ENCODE measurements around the gene SGMS1.

DNA sequence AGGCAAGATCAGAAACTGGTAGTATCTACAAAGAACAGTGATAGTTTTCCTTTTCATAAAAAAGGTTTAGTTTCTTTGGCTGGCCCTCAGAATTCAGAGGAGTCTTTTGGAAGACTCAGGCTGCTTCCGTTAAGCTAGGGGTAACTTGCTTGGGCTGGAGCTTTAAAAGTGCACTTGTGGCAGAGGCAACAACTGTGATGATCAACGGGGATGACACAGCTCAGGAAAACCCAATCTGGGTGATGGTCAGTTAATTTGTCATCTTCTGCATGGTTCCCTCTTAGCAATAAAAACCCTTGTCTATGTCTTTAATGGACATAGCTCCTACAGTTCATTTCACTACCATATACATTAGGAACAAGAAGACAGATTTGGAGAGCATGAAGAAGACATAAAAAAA lies 46.7 kb downstream of the SGMS1 start:
- TF ChIP-seq, protein P1, sequence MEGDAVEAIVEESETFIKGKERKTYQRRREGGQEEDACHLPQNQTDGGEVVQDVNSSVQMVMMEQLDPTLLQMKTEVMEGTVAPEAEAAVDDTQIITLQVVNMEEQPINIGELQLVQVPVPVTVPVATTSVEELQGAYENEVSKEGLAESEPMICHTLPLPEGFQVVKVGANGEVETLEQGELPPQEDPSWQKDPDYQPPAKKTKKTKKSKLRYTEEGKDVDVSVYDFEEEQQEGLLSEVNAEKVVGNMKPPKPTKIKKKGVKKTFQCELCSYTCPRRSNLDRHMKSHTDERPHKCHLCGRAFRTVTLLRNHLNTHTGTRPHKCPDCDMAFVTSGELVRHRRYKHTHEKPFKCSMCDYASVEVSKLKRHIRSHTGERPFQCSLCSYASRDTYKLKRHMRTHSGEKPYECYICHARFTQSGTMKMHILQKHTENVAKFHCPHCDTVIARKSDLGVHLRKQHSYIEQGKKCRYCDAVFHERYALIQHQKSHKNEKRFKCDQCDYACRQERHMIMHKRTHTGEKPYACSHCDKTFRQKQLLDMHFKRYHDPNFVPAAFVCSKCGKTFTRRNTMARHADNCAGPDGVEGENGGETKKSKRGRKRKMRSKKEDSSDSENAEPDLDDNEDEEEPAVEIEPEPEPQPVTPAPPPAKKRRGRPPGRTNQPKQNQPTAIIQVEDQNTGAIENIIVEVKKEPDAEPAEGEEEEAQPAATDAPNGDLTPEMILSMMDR (IDR thresholded peaks at IDR 0.05; ENCODE audit: low read depth, low read length, poor library complexity, severe bottlenecking), result no peak
- no peak for TF ChIP-seq EZH2phosphoT487 (IDR thresholded peaks at IDR 0.05; ENCODE audit: borderline replicate concordance, low read length)

Measured in DOHH2 (cell line).